Kidney glomerular epithelial cell (primary cell): ENCODE results near the gene IGSF9.

ENCODE experiments used
- DNase-seq: peaks from one replicate; lab custom pipeline; 2025; lab: John Stamatoyannopoulos, UW

Gene IGSF9

DNA sequence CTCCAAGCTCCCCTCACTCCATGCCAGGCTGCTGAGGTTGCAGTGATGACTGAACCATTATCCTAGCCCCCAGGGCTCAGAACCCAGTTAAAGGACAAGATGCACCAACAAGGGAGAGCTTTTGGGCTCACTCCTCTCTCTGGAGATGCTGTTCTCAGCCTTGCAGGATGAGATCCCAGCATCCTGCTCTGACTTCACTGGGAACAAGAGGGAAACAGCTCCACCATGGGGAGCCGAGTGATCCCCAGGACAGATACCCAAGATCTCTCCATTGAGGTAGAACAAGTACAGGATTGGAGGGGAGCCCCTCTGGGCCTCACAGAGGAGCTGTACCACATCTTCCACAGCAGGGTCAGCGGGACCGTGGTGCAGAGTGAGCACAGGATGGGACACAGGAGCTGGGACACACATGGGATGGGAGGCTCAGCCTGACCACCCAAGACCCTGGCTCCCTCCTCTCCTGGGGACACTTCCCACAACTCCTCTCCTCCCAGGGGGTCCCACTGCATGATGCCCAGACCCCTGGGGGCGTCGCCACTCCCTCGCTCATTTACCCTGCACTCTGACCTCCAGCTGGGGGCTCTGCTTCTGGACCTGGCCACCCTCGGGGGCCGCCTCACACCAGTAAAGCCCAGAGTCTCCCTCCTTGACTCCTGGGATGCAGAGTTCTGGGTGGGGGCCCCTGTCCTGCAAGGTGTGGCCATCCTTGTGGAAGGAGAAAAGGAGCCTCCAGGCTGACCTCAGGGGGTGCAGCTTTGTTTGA lies 27.2 kb upstream of the IGSF9 start:
- DNase-seq = no peak

GRCh38 chr1:159970932-159971342 lies 25.5 kb upstream of the IGSF9 start:
- no peak for DNase-seq

GRCh38 chr1:159968901-159969300 lies 23.5 kb upstream of the IGSF9 start:
- no peak for DNase-seq

- DNase-seq = no peak
Observed at GRCh38 chr1:159965263-159965662, 19.9 kb upstream of the IGSF9 start.

DNA sequence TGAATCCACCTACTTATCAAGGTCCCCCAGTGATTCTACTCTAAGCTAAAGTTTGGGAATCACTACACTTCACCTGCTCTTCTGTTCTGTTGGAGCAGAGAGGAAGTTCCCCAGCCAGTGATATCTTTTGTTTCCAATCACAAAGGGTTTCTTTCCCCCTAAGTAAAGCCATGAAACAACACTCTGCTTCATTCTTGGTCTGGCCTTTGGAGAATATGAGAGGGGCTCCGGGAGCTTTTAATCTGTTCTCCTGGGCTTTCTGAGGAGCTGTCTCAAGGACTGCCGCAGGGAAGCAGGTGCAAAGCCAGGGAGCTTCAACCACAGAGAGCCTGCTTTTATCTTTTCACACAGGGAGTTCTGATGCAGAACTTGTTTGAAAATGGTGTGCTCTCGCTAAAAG lies 18.7 kb upstream of the IGSF9 start:
- DNase-seq = no peak

DNA sequence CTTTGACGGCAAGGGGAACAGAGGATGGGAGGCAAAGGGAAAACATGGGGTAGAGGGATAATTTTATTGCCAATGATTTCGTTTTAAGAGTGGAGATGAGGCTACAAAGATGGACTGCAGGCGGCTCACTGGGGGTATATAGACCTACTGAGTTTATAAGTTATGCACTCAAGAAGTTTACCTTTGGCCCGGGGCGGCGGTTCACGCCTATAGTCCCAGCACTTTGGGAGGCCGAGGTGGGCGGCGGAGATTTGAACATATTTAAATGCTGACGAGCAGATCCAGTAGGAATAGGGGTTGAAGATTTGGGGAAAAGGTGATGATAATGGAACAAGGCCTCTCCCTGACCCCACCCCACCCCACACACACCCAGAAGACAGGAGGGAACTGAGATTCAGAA lies 16.8 kb upstream of the IGSF9 start:
- no peak for DNase-seq

DNA sequence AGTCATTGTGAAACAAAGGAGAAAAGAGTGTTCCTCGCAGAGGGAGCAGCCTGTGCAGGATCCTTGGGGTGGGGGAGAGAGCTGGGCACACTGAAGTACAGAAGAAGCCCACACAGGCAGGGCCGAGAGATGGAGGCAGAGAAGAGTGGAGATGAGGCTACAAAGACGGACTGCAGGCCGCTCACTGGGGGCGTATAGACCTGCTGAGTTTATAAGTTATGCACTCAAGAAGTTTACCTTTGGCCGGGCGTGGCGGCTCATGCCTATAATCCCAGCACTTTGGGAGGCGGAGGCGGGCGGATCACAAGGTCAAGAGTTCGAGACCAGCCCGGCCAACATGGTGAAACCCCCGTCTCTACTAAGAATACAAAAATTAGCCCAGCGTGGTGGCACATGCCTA lies 16.2 kb upstream of the IGSF9 start:
- DNase-seq = no peak

- DNase-seq = no peak
Observed at GRCh38 chr1:159960721-159961381, 15.4 kb upstream of the IGSF9 start.

- DNase-seq = no peak
Observed at GRCh38 chr1:159959451-159959850, 14.0 kb upstream of the IGSF9 start.

- DNase-seq = no peak
Observed at GRCh38 chr1:159958719-159959380, 13.4 kb upstream of the IGSF9 start.

DNA sequence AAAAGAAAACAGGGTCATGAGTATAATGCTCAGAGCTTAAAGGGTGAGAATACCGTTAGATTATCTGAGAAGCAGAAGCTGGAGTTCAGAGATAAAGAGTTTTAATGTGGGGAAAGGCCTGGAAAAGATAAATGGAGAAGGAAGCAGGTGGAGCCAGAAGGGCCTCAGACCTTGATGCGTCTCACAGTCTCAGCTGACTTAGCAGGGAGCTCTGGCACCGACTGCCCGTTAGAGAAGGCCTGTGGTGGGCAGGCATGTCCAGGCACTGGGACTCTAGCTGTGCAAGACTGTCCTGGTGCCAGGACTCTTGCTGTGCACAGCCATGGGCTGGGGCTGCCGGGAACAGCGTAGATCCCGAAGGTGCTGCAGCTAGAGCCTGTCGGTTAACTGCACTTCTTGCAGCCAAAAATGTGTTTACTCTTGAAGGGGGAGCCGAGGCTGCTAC lies 12.4 kb upstream of the IGSF9 start:
- DNase-seq = no peak

DNA sequence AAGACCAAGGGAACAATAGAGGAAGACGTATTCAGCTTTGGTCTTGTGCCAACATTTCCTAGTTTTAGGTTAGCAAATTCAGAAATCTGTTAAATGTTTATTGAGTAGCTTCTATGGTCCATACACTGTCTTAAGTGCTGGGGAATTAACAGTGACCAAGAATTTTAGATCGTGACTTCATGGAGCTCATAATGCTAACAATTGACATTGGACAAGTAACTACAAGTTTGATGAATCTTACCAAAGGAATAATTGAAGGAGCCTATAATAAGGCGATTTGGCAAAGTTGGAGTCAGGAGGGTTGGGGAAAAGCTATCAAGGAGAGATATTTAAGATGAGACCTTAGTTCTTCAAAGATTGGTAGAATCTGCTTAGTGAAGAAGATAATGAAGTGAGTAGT lies 10.0 kb upstream of the IGSF9 start:
- DNase-seq = no peak

DNA sequence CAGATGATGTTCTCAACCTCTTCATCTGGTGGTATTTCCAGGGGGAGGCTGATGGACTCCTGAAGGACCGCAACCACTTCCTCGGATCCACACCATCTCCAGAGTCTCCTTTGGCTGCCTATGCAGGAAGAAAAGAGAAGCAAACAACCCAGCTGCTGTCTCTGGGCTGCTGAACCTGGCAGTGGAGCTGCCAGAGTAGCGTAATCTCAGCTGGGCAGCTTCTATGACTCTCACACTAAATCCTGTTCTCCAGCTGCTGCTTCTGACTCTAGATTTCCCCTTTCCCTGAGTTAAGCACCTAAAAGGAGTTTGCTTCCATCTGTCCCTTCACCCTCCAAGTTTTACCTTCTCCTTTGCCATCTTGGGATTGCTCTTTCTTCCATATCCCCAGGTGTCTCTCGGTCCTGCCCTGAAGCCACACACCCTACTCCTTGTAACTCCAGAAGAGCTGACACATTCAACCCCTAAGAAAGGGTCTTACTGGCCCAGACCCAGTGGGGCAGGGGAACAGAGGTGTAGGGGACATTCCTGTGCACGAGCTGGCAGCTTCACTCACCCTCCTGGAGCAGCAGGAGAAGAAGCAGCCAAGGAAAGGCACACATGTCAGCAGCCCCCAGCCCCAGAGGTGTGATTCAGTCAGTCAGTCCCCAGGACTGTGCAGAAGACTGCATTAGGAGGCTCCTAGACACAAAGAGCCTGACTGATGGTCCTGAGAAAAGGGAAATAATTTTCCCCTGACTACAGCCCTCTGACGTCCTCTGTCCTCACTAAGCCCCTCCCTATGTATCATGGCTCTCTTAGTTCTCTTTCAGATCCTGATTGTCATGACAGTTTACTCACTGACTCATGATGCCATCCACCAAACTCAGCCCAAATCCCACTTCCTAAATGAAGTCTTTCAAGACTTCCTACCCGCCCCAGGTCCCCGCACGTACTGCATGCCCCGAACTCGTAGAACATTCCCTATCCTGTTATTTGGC lies 8.4 kb upstream of the IGSF9 start, which contains the start of gene SLAMF9:
Gene SLAMF9 (minus strand): TSS at position 702 of the 980 bp plus-strand sequence. CDS start 100 bp downstream, at position 602.
- DNase-seq = no peak

GRCh38 chr1:159952932-159953331 lies 7.5 kb upstream of the IGSF9 start:
- no peak for DNase-seq

- no peak for DNase-seq
Observed at GRCh38 chr1:159951551-159951950, 6.1 kb upstream of the IGSF9 start.

GRCh38 chr1:159951016-159951415 lies 5.6 kb upstream of the IGSF9 start:
- no peak for DNase-seq

DNA sequence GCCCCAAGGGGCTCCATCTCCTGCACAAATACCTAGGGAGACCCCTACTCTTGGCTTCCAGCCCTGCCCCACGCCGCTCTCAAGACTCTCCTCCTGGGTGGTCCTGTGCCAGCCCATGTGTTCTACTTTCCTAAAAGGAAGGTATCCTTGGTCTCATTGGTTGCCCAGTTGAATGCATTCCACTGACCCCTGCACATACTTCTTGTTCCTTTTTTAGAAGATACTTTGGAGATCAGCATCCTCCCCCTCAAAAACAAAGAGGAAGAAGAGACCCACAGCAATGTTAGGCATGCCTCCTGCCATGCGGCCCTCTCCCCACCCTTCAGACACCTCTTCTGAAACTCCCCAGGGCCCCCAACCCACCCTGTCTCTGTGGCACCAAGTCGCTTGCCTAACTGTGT lies 4.6 kb upstream of the IGSF9 start:
- DNase-seq = no peak

DNA sequence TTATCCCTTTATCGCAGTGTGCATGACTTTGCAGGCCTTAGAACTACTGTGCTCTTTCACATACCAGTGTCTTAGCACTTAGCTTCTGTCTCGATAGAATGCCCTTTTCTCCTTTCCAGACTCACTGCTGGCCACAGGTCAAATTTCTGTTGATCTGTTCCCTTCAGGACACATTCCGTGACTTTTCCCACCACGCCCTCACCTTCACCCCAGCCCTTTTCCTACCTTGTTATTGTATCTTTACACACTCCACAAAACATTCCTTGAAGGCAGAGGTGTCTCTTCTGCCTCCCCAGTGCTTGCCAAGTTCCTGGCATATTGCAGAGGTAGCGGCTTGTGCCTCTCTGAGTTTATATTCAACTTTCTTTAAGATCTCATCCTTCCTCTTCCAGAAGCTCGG lies 3.7 kb upstream of the IGSF9 start:
- no peak for DNase-seq

- DNase-seq = no peak
Observed at GRCh38 chr1:159947942-159948341, 2.5 kb upstream of the IGSF9 start.

GRCh38 chr1:159946242-159947187 lies 1.1 kb upstream of the IGSF9 start:
- no peak for DNase-seq
